HG02588 (cell line): Measurements from ENCODE around the gene ARHGEF19.
"Not testable (repeated sequence)": the region's sequence is repeated elsewhere in the genome, so short reads cannot be mapped to it uniquely, and the experiment has no call there.

ENCODE experiments used
- ATAC-seq: cut with Tn5 transposase; IDR thresholded peaks from one replicate; pipeline ENCODE4 v1.9.1; 2021; ENCODE audit warnings: mild to moderate bottlenecking, moderate library complexity; ENCODE audit not compliant: unreplicated experiment

Gene ARHGEF19

GRCh38 chr1:16205891-16206546 lies 6.4 kb downstream of the ARHGEF19 start:
- ATAC-seq, result no peak

- no peak for ATAC-seq
Measured at GRCh38 chr1:16205334-16205671, 7.1 kb downstream of the ARHGEF19 start.

GRCh38 chr1:16204634-16205333 lies 7.7 kb downstream of the ARHGEF19 start:
- no peak for ATAC-seq

GRCh38 chr1:16204216-16204615 lies 8.2 kb downstream of the ARHGEF19 start:
- ATAC-seq, result no peak

- ATAC-seq, result no peak
Measured at GRCh38 chr1:16203550-16203949, 8.9 kb downstream of the ARHGEF19 start.

GRCh38 chr1:16202281-16203210 lies 9.9 kb downstream of the ARHGEF19 start:
- no peak for ATAC-seq

GRCh38 chr1:16199700-16200099 lies 12.8 kb downstream of the ARHGEF19 start:
- no peak for ATAC-seq

GRCh38 chr1:16199157-16199501 lies 13.3 kb downstream of the ARHGEF19 start:
- no peak for ATAC-seq

GRCh38 chr1:16198444-16199156 lies 13.9 kb downstream of the ARHGEF19 start:
- ATAC-seq, result no peak

GRCh38 chr1:16196874-16197273 lies 15.6 kb downstream of the ARHGEF19 start:
- ATAC-seq, result no peak

- not testable (repeated sequence) for ATAC-seq
Measured at GRCh38 chr1:16196139-16196538, 16.3 kb downstream of the ARHGEF19 start.

- ATAC-seq, result no peak
Measured at GRCh38 chr1:16195518-16195905, 16.9 kb downstream of the ARHGEF19 start.

- no peak for ATAC-seq
Measured at GRCh38 chr1:16191916-16192546, 20.4 kb downstream of the ARHGEF19 start.

- ATAC-seq, result no peak
Measured at GRCh38 chr1:16191309-16191708, 21.1 kb downstream of the ARHGEF19 start.

- no peak for ATAC-seq
Measured at GRCh38 chr1:16189921-16190621, 22.4 kb downstream of the ARHGEF19 start.

- no peak for ATAC-seq
Measured at GRCh38 chr1:16189003-16189402, 23.4 kb downstream of the ARHGEF19 start.

- no peak for ATAC-seq
Measured at GRCh38 chr1:16187748-16188401, 24.6 kb downstream of the ARHGEF19 start.

- ATAC-seq, result no peak
Measured at GRCh38 chr1:16186655-16187235, 25.7 kb downstream of the ARHGEF19 start.
